HPDE6-E6E7 (cell line): ENCODE data around the gene GDA.
A peak's percentile ranks its signal among the peaks of the same experiment; 100 is the strongest.
"Not testable (repeated sequence)": the region's sequence is repeated elsewhere in the genome, so short reads cannot be mapped to it uniquely, and the experiment has no call there.

Experiments used
- DNase-seq: peaks from one replicate; pipeline ENCODE4 v3.0.0; 2011; ENCODE audit warnings: missing footprints; ENCODE audit errors: extremely low spot score

Gene GDA

GRCh38 chr9:72276429-72276828 is 127.2 kb downstream of the GDA start:
- DNase-seq = no peak

GRCh38 chr9:72278959-72279358 is 129.7 kb downstream of the GDA start:
- no peak for DNase-seq

GRCh38 chr9:72280913-72281500 is 131.8 kb downstream of the GDA start:
- peak; percentile 63 for DNase-seq

- DNase-seq = no peak
Measured at GRCh38 chr9:72289401-72289800, 140.2 kb downstream of the GDA start.

GRCh38 chr9:72290311-72290710 is 141.1 kb downstream of the GDA start:
- no peak for DNase-seq

GRCh38 chr9:72291576-72291975 is 142.3 kb downstream of the GDA start:
- not testable (repeated sequence) for DNase-seq

GRCh38 chr9:72292256-72292682 is 143.0 kb downstream of the GDA start:
- DNase-seq = no peak

GRCh38 chr9:72292874-72293607 is 143.8 kb downstream of the GDA start:
- no peak for DNase-seq

GRCh38 chr9:72294936-72295335 is 145.7 kb downstream of the GDA start:
- DNase-seq = no peak

- no peak for DNase-seq
Measured at GRCh38 chr9:72297516-72297915, 148.3 kb downstream of the GDA start.

- DNase-seq = no peak
Measured at GRCh38 chr9:72299017-72299603, 149.9 kb downstream of the GDA start.

- DNase-seq = no peak
Measured at GRCh38 chr9:72300873-72301272, 151.6 kb downstream of the GDA start.
